GM21381 (cell line): ENCODE results near the gene TCAF1.
"Not testable (repeated sequence)": the region's sequence is repeated elsewhere in the genome, so short reads cannot be mapped to it uniquely, and the experiment has no call there.

Source experiments
- ATAC-seq: cut with Tn5 transposase; IDR thresholded peaks from one replicate; pipeline ENCODE4 v1.9.1; 2021; ENCODE audit warnings: mild to moderate bottlenecking, moderate library complexity; ENCODE audit not compliant: unreplicated experiment

Gene TCAF1

GRCh38 chr7:143873242-143873641 is 28.7 kb downstream of the TCAF1 start:
- not testable (repeated sequence) for ATAC-seq

DNA sequence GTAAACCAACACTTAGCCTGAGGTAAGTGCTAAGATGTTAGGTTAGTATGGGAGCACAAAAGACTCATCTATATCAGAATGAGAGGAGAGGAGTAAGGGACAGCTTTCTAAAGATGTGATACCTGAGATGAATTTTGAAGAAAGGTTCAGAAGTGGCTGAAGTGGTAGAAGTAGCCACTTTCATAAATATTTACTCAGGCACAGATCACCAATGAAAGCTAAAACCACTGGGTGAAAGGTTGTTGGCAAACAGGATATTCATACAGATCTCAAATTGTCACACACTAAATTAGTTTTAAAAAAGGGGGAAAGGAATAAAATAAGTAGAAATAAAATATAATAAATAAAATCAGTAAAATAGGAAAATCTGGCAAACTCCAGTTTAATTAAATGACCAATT is 30.4 kb downstream of the TCAF1 start:
- not testable (repeated sequence) for ATAC-seq

DNA sequence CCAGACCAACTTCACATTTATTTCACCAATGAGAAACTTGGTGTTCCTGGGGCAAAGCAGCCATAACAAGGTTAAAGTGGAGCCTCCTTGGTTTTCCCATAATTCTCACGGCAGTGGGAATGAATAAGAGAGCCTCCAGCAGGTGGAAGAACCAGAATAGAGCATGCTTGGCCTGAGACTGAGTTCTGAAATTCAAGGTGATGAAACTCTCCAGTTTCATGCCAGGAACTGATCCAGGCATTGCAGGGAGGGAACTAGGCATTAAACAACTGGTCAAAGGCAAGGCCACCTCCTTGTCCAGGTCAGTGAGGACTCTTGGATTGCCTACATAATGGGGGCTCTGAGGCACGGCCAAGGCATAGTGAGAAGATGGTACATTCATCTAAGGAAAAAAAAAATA is 44.0 kb downstream of the TCAF1 start:
- ATAC-seq = not testable (repeated sequence)

GRCh38 chr7:143855443-143855842 is 46.5 kb downstream of the TCAF1 start:
- not testable (repeated sequence) for ATAC-seq

GRCh38 chr7:143850682-143851081 is 51.3 kb downstream of the TCAF1 start:
- ATAC-seq = no peak

GRCh38 chr7:143849785-143850479 is 52.0 kb downstream of the TCAF1 start:
- no peak for ATAC-seq

GRCh38 chr7:143848192-143848591 is 53.8 kb downstream of the TCAF1 start:
- ATAC-seq = no peak

- no peak for ATAC-seq
These were observed 55.3 kb downstream of the TCAF1 start for GRCh38 chr7:143846692-143847091.

GRCh38 chr7:143841696-143842095 is 60.3 kb downstream of the TCAF1 start:
- ATAC-seq = not testable (repeated sequence)

- ATAC-seq = not testable (repeated sequence)
These were observed 61.9 kb downstream of the TCAF1 start for GRCh38 chr7:143840062-143840461.

- peak; percentile 58 for ATAC-seq
These were observed 64.8 kb downstream of the TCAF1 start for GRCh38 chr7:143837223-143837622.

GRCh38 chr7:143836622-143837021 is 65.4 kb downstream of the TCAF1 start:
- peak; percentile 77 for ATAC-seq

- peak; percentile 28 for ATAC-seq
These were observed 65.9 kb downstream of the TCAF1 start for GRCh38 chr7:143836088-143836487.

GRCh38 chr7:143826578-143826977 is 75.4 kb downstream of the TCAF1 start:
- ATAC-seq = not testable (repeated sequence)

GRCh38 chr7:143824295-143825135 is 77.5 kb downstream of the TCAF1 start:
- ATAC-seq = not testable (repeated sequence)

DNA sequence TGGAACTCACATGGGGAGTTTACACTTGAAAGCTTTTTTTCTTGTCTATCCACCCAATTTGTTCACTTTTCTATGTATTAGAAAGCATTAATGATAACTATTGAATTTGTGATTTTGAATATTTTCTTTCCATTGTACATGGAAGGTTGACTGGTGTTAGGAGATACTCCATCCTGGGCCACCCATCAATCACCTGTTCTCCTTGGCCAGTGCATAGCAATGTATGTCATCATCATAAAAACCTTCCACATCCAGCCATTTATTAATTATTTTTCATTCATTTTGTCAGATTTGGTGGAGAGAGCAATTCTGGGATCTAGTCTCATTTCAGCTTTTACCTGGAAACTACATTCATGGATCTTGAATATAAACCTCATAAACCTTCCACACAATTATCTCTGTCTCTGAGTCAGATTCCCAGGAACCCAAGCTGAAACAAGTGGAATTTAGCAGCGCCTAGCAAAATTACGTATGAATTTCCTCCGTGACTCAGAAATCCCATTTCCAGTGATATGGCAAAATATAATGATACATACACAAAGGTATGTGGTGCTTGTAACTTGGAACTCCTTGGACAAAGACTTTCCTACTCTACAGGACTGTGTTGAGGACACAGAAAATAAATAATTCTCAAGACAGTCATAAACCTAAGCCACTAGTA is 78.2 kb downstream of the TCAF1 start:
- not testable (repeated sequence) for ATAC-seq

- not testable (repeated sequence) for ATAC-seq
These were observed 80.3 kb downstream of the TCAF1 start for GRCh38 chr7:143821392-143822277.

- ATAC-seq = not testable (repeated sequence)
These were observed 84.1 kb downstream of the TCAF1 start for GRCh38 chr7:143817873-143818272.

GRCh38 chr7:143816471-143817133 is 85.4 kb downstream of the TCAF1 start:
- ATAC-seq = not testable (repeated sequence)

GRCh38 chr7:143810639-143811038 is 91.3 kb downstream of the TCAF1 start:
- not testable (repeated sequence) for ATAC-seq
